Upper lobe of left lung (tissue), 6 donors: ENCODE data around the gene ULK3. TPM values are rescaled to one million over a fixed set of nuclear protein-coding genes. Genes with fewer than 3 reads are reported as not detected.

ENCODE experiments used
- ATAC-seq, 2 donors: fragments of 200-7000 bp; cut with Tn5 transposase; one replicate each; pipeline ENCODE4 v1.9.1; 2022; ENCODE audit warnings: mild to moderate bottlenecking in 2 of 2, moderate library complexity in 2 of 2; ENCODE audit not compliant: low FRiP score in 2 of 2
- DNase-seq, 2 donors: peaks; one replicate each; pipeline ENCODE4 v3.0.0-alpha.2; 2019 to 2020
- H3K27ac ChIP-seq, 4 donors: fragments of 200-600 bp; sonication (generic); one replicate each; pipeline ENCODE4 v1.5.1; 2016 to 2019
- H3K27me3 ChIP-seq, 4 donors: fragments of 200-600 bp; sonication (generic); one replicate each; pipeline ENCODE4 v1.5.1; 2017 to 2019
- H3K36me3 ChIP-seq, 4 donors: fragments of 200-600 bp; sonication (generic); one replicate each; pipeline ENCODE4 v1.5.1; 2016 to 2019
- H3K4me1 ChIP-seq, 4 donors: fragments of 200-600 bp; sonication (generic); one replicate each; pipeline ENCODE4 v1.5.1; 2018 to 2019
- H3K4me3 ChIP-seq, 4 donors: fragments of 200-600 bp; sonication (generic); one replicate each; pipeline ENCODE4 v1.5.1; 2017 to 2019; ENCODE audit warnings: mild to moderate bottlenecking in 2 of 4, moderate library complexity in 1 of 4
- H3K9me3 ChIP-seq, 4 donors: fragments of 200-600 bp; sonication (generic); one replicate each; pipeline ENCODE4 v1.5.1; 2018 to 2019
- EP300 ChIP-seq, 4 donors: sonication (generic); formaldehyde crosslinking; IDR thresholded peaks; one replicate each; pipeline ENCODE4 v1.5.1; 2017; ENCODE audit warnings: antibody characterized with exemption in 4 of 4, control low read depth in 2 of 4
- POLR2A ChIP-seq, 4 donors: fragments of 450-650 bp; IDR thresholded peaks; one replicate each; pipeline ENCODE4 v1.5.1; 2016 to 2017; ENCODE audit warnings: antibody characterized with exemption in 4 of 4, mild to moderate bottlenecking in 2 of 4
- POLR2AphosphoS5 ChIP-seq, 2 donors: sonication (generic); formaldehyde crosslinking; IDR thresholded peaks; one replicate each; pipeline ENCODE4 v1.5.1; 2017; ENCODE audit warnings: antibody characterized with exemption in 2 of 2
- WGBS, 2 donors: methylation state at CpG; one replicate each; pipeline ENCODE4 v1.1.5; 2017 to 2018; 5-methylcytosine and 5-hydroxymethylcytosine counted together
- total RNA-seq, 6 donors: library from RNA; depleted of rRNA in 4 of 6; stranded (reverse); fragments of >200 nt in 4 of 6; gene quantifications; one replicate each; pipeline versions ENCODE4 v1.1.0 to v1.2.1, GENCODE V29; 2016 to 2021
- TF ChIP-seq, protein P1 (sequence below), 6 experiments: fragments of 450-650 bp in 4 of 6; fragments of 200-600 bp in 2 of 6; sonication (generic) in 2 of 6; IDR thresholded peaks; one replicate each; pipeline ENCODE4 v1.5.1; 2016 to 2019; ENCODE audit warnings: antibody characterized with exemption in 6 of 6
- donor health status: DM: no; HTN: no; CAD: no; lungs with moderate emphysema.
- donor health status: DM: no; HTN: yes; CAD: no; lungs with severe emphysema.

ULK3 gene
- total RNA-seq, 6 donors from 2014 or later, result 40.6 to 158 (median 65.0) TPM

DNA sequence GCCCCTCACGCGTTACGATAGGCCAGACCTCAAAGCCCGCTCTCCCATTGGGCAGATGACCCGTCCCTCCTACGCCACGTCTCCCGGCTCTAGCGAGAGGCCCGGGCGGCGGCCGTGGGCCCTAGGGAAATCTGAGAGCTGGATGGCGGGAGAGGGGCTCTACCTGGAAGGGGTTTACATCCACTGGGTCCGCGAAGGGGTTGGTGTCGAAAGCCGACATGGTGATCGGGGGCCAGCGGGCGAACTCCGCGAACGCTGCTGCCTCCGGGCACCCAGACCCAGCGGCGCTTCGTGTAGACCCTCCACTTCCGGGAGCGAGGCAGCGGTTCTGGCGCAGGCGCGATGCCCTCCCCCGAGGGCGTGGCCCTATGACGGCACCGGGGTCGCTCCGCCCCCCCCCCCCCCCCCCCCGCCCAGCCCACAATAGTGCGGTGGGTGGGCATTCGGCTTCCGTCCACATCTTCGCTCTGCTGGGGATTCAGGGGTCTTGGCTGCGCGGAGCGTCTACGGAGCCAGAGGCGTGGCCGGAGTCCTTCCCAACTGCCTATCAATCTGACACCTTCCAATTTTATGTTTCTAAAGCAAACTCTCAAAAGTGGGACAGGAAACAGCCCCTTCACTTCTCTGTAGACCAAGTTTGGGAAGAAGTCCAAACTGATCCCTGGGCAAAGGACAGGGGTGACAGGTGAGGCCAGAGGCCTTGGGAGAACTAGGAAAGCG, 30.2 kb upstream of the ULK3 start, which contains the start of gene SCAMP2:
Gene SCAMP2, minus strand, starts transcription at position 330 of the 720 bp plus-strand sequence. Its CDS starts 110 bp downstream, at position 220.
- H3K36me3 ChIP-seq, result peaks cover 0 to 2% (median 0%) of the 10 kb centered on the region in 4 donors
- H3K4me1 ChIP-seq, result peaks cover 44 to 53% (median 49%) of the 10 kb centered on the region in 4 donors
- peak; percentile 96 to 98 for DNase-seq
- WGBS, 2 donors, result 0 to 1% methylated on average over 17 to 29 of the region's 52 CpGs
- peak within 1 kb of the TSS; percentile 62 to 74 (median 72) for H3K4me3 ChIP-seq
- peak in 1 of 4 donors; percentile 27 for TF ChIP-seq EP300 (IDR thresholded peaks at IDR 0.05)
- TF ChIP-seq POLR2AphosphoS5 (IDR thresholded peaks at IDR 0.05), result peak; percentile 89 to 91
- peak; percentile 44 to 95 (median 85) for TF ChIP-seq POLR2A (IDR thresholded peaks at IDR 0.05)
- TF ChIP-seq, protein P1, sequence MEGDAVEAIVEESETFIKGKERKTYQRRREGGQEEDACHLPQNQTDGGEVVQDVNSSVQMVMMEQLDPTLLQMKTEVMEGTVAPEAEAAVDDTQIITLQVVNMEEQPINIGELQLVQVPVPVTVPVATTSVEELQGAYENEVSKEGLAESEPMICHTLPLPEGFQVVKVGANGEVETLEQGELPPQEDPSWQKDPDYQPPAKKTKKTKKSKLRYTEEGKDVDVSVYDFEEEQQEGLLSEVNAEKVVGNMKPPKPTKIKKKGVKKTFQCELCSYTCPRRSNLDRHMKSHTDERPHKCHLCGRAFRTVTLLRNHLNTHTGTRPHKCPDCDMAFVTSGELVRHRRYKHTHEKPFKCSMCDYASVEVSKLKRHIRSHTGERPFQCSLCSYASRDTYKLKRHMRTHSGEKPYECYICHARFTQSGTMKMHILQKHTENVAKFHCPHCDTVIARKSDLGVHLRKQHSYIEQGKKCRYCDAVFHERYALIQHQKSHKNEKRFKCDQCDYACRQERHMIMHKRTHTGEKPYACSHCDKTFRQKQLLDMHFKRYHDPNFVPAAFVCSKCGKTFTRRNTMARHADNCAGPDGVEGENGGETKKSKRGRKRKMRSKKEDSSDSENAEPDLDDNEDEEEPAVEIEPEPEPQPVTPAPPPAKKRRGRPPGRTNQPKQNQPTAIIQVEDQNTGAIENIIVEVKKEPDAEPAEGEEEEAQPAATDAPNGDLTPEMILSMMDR (IDR thresholded peaks at IDR 0.05), result peak in 1 of 6 experiments; percentile 25
- ATAC-seq, result peak; percentile 95 to 97
- no peaks in the 10 kb centered on the region for H3K9me3 ChIP-seq
- H3K27ac ChIP-seq, result peak within 1 kb of the TSS; percentile 91 to 98 (median 94)
- no peaks in the 10 kb centered on the region for H3K27me3 ChIP-seq

DNA sequence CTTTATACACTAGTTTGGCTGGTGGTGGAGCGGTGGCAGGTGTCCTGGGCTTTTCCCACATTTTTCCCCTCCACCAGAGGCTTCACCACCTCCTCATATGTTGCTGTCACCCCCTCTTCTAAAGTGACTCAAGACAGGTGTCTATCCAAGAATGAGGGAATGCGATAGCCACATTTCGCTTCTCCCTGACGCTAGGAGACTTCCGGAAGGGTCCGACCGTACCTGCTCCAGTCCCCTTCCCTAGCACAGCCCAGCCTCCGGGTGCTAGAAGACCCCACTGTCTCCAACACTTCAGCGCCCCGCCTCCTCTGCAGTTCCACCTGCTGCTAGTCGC, 29.7 kb upstream of the ULK3 start:
- DNase-seq, result no peak
- 0 to 1% methylated on average over 10 to 11 of the region's 11 CpGs for WGBS, 2 donors
- Histone ChIP-seq H3K36me3 (peaks cover 0 to 4% (median 0%) of the 10 kb centered on the region in 4 donors), H3K4me3 (peak overlapping the region; percentile 62 to 74 (median 72)), H3K27me3 (no peaks in the 10 kb centered on the region), H3K9me3 (no peaks in the 10 kb centered on the region), H3K4me1 (peaks cover 50 to 58% (median 54%) of the 10 kb centered on the region in 4 donors), H3K27ac (peak overlapping the region; percentile 91 to 98 (median 94))
- ATAC-seq, result no peak
- TF ChIP-seq, protein P1 (IDR thresholded peaks at IDR 0.05), result no peak
- TF ChIP-seq EP300 (IDR thresholded peaks at IDR 0.05) (no peak), POLR2A (IDR thresholded peaks at IDR 0.05) (no peak), POLR2AphosphoS5 (IDR thresholded peaks at IDR 0.05) (no peak)

DNA sequence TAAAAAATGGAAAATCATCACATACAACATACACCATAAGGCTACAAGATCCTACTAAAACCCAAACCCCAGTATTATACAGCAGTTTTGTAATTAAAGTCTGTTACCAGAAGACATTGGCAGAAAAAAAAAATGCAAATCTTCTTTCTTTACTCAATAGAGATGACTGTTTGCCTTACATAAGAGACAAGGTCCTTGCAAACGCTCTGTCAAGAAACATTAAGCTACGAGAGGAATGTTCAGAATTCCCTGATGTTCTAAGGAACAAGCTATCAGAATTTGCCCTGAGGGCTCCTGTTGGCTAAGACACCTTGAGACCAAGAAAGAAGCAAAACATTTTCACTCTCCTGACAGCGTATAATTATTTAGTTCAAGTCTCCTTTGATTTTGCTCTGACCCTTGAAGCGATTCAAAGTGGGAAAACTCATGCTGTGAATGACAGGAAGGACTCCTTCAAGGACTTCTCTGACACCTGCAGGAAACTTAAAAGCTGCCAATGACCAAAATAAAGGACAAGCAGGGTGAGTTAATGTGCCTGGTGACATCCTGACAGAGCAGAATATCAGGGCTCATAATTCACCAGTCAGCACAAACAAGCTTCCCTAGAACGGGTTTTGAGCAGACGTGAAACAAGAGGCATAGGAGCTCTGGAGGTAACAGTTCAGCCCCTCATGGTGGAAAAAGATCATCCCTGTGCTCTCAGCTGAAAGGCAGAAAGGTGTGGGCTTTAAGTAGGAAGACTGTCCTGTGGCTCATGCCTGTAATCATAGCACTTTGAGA, 27.7 kb upstream of the ULK3 start:
- TF ChIP-seq POLR2AphosphoS5 (IDR thresholded peaks at IDR 0.05), result no peak
- TF ChIP-seq POLR2A (IDR thresholded peaks at IDR 0.05), result peak in 1 of 4 donors; percentile 8
- Histone ChIP-seq H3K36me3 (peaks cover 0 to 4% (median 0%) of the 10 kb centered on the region in 4 donors), H3K27me3 (no peaks in the 10 kb centered on the region), H3K27ac (peak overlapping the region; percentile 79 to 96 (median 86)), H3K4me1 (peaks cover 63 to 76% (median 71%) of the 10 kb centered on the region in 4 donors), H3K9me3 (no peaks in the 10 kb centered on the region), H3K4me3 (peak overlapping the region in 1 of 4 donors; percentile 4)
- no peak for ATAC-seq
- no peak for DNase-seq
- WGBS, 2 donors, result 15 to 22% methylated on average over 6 of the region's 6 CpGs

DNA sequence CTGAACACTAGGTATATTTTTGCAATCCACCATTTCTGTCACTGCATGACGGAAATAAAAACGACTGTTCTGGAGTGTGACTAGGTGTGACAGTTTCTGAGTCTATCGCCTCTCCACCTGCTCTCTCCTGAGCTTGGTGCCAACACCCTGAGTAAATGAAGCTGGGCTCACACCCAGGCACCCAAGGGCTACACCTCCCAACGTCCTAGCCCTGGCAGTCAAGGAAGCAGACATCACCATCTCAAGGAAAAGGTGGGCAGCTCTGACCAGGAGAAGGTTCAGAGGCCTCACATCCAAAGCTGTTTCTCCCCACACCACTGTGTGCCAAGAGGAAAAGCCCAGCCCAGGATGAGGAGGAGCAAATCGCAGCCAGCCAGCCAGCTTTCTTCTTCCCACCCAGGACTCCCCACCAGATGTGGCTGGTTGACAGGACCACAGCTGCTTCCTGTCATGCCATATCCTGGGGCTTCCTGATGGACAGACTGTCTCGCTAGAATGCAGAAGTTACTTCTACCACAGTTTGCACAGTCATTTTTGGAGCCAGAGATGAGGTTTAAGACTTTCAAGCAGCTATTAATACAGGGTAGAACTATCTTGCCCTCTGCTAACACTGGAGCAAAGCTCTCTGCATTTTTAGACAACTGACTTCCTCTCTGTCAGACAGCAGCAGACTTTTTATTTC, 26.9 kb upstream of the ULK3 start:
- peak; percentile 61 to 65 for ATAC-seq
- Histone ChIP-seq H3K27ac (peak overlapping the region; percentile 79 to 96 (median 86)), H3K27me3 (no peaks in the 10 kb centered on the region), H3K36me3 (peaks cover 0 to 4% (median 0%) of the 10 kb centered on the region in 4 donors), H3K9me3 (no peaks in the 10 kb centered on the region), H3K4me1 (peaks cover 63 to 83% (median 75%) of the 10 kb centered on the region in 4 donors), H3K4me3 (peak overlapping the region in 1 of 4 donors; percentile 4)
- DNase-seq, result peak in 1 of 2 donors; percentile 81
- 21 to 34% methylated on average over 5 to 6 of the region's 6 CpGs for WGBS, 2 donors
- TF ChIP-seq, protein P1 (IDR thresholded peaks at IDR 0.05), result no peak
- TF ChIP-seq EP300 (IDR thresholded peaks at IDR 0.05) (peak in 1 of 4 donors; percentile 19), POLR2A (IDR thresholded peaks at IDR 0.05) (peak in 1 of 4 donors; percentile 45), POLR2AphosphoS5 (IDR thresholded peaks at IDR 0.05) (peak; percentile 19 to 58)
